ENCODE data around the gene HELT. TPM values are rescaled to one million over a fixed set of nuclear protein-coding genes. Genes with fewer than 3 reads are reported as not detected.
A peak's percentile ranks its signal among the peaks of the same experiment; 100 is the strongest.

HELT gene
- polyA plus RNA-seq, 3 donors: not detected

GRCh38 chr4:184983672-184984356, 34.5 kb upstream of the HELT start:
- no peaks in the 10 kb centered on the region for H3K36me3 ChIP-seq (replicated peaks in 1 of 2; ENCODE audit: control insufficient read depth in 1 of 2, insufficient read depth in 2 of 2, low read length in 2 of 2)
- WGBS (ENCODE audit: insufficient coverage): 30% methylated on average over 15 of the region's 21 CpGs
- H3K4me2 ChIP-seq (replicated peaks; ENCODE audit: extremely low read depth, low read length, poor library complexity, severe bottlenecking): peak overlapping the region; percentile 44
- peaks cover 13 to 19% of the 10 kb centered on the region in 2 donors for H3K4me1 ChIP-seq (ENCODE audit: control insufficient read depth in 1 of 2, insufficient read depth in 2 of 2, low read length in 2 of 2)
- peak in 2 of 3 donors; percentile 34 to 53 for DNase-seq
- Mint-ChIP-seq H3K27ac (no peak overlapping the region), H3K9me3 (no peaks in the 10 kb centered on the region), H3K4me1 (peaks cover 14% of the 10 kb centered on the region), H3K27me3 (ENCODE audit: low read depth in 3 of 3) (peaks cover 3 to 9% (median 4%) of the 10 kb centered on the region in 3 donors), H3K36me3 (no peaks in the 10 kb centered on the region), H3K4me3 (no peak overlapping the region)
- H3K9me3 ChIP-seq (replicated peaks in 1 of 2; ENCODE audit: control insufficient read depth in 1 of 2, insufficient read depth in 1 of 2, low read length in 2 of 2): no peaks in the 10 kb centered on the region
- H2AFZ ChIP-seq (ENCODE audit: insufficient read depth, low read depth, low read length, poor library complexity, severe bottlenecking): no peak overlapping the region
- no peaks in the 10 kb centered on the region for H4K20me1 ChIP-seq (ENCODE audit: insufficient read depth, low read length)
- intact Hi-C loops (cut with micrococcal nuclease): no loop called here
- peak; percentile 63 for TF ChIP-seq CTCF (IDR thresholded peaks at IDR 0.05)
- no peaks in the 10 kb centered on the region for H3K27me3 ChIP-seq (ENCODE audit: control insufficient read depth in 2 of 2, insufficient read depth in 2 of 2, low read length in 2 of 2)
- H3K9ac ChIP-seq (ENCODE audit: insufficient read depth, low read length, poor library complexity, severe bottlenecking): no peak overlapping the region
- no peak overlapping the region for H3K27ac ChIP-seq (ENCODE audit: low read depth in 1 of 2, low read length in 2 of 2)
- peak overlapping the region in 1 of 3 experiments; percentile 36 for H3K4me3 ChIP-seq (replicated peaks in 1 of 3; ENCODE audit: low read depth in 2 of 3, low read length in 3 of 3)
- H3K79me2 ChIP-seq (ENCODE audit: insufficient read depth, low read length): no peaks in the 10 kb centered on the region

GRCh38 chr4:184987493-184988031, 30.7 kb upstream of the HELT start:
- Histone ChIP-seq H3K27ac (ENCODE audit: low read depth in 1 of 2, low read length in 2 of 2) (no peak overlapping the region), H3K9ac (ENCODE audit: insufficient read depth, low read length, poor library complexity, severe bottlenecking) (no peak overlapping the region), H4K20me1 (ENCODE audit: insufficient read depth, low read length) (no peaks in the 10 kb centered on the region), H3K4me2 (replicated peaks; ENCODE audit: extremely low read depth, low read length, poor library complexity, severe bottlenecking) (no peak overlapping the region), H2AFZ (ENCODE audit: insufficient read depth, low read depth, low read length, poor library complexity, severe bottlenecking) (no peak overlapping the region), H3K4me3 (replicated peaks in 1 of 3; ENCODE audit: low read depth in 2 of 3, low read length in 3 of 3) (no peak overlapping the region), H3K79me2 (ENCODE audit: insufficient read depth, low read length) (no peaks in the 10 kb centered on the region), H3K9me3 (replicated peaks in 1 of 2; ENCODE audit: control insufficient read depth in 1 of 2, insufficient read depth in 1 of 2, low read length in 2 of 2) (no peaks in the 10 kb centered on the region), H3K27me3 (ENCODE audit: control insufficient read depth in 2 of 2, insufficient read depth in 2 of 2, low read length in 2 of 2) (no peaks in the 10 kb centered on the region), H3K36me3 (replicated peaks in 1 of 2; ENCODE audit: control insufficient read depth in 1 of 2, insufficient read depth in 2 of 2, low read length in 2 of 2) (no peaks in the 10 kb centered on the region), H3K4me1 (ENCODE audit: control insufficient read depth in 1 of 2, insufficient read depth in 2 of 2, low read length in 2 of 2) (peaks cover 8 to 12% of the 10 kb centered on the region in 2 donors)
- Mint-ChIP-seq H3K36me3 (no peaks in the 10 kb centered on the region), H3K4me3 (no peak overlapping the region), H3K4me1 (no peaks in the 10 kb centered on the region), H3K27ac (no peak overlapping the region), H3K27me3 (ENCODE audit: low read depth in 3 of 3) (peaks cover 3 to 7% (median 5%) of the 10 kb centered on the region in 3 donors), H3K9me3 (no peaks in the 10 kb centered on the region)
- no peak for TF ChIP-seq CTCF (IDR thresholded peaks at IDR 0.05)
- intact Hi-C loops (cut with micrococcal nuclease): no loop called here
- 97% methylated on average over 8 of the region's 13 CpGs for WGBS (ENCODE audit: insufficient coverage)
- DNase-seq: no peak

Data from CD14-positive monocyte (primary cell).